Prostate gland (tissue), 2 donors: ENCODE results near the gene CCL5. TPM values are rescaled to one million over a fixed set of nuclear protein-coding genes. Genes with fewer than 3 reads are reported as not detected.

Source experiments
- DNase-seq: peaks from one replicate; pipeline ENCODE4 v3.0.0-alpha.2; 2019; ENCODE audit warnings: low spot score
- H3K27ac ChIP-seq, 2 donors: fragments of 200-600 bp; sonication (generic); 2 replicates each; pipeline ENCODE4 v1.5.1; 2017 to 2019
- H3K27me3 ChIP-seq: fragments of 200-600 bp; sonication (generic); replicated peaks from 2 replicates; pipeline ENCODE4 v1.5.1; 2019; ENCODE audit not compliant: insufficient read depth
- H3K36me3 ChIP-seq, 2 donors: fragments of 200-600 bp; sonication (generic); 1 replicate in 1 of 2; 2 replicates in 1 of 2; pipeline versions ENCODE4 v1.5.1 to v1.8.1; 2017 to 2019
- H3K4me1 ChIP-seq: fragments of 200-600 bp; sonication (generic); replicated peaks from 2 replicates; pipeline ENCODE4 v1.5.1; 2019
- H3K4me3 ChIP-seq, 2 donors: fragments of 200-600 bp; sonication (generic); 2 replicates each; pipeline ENCODE4 v1.5.1; 2017 to 2019
- H3K9me3 ChIP-seq: fragments of 200-600 bp; sonication (generic); 2 replicates; pipeline ENCODE4 v1.5.1; 2017
- CTCF ChIP-seq, 4 experiments: fragments of 200-600 bp in 2 of 4; fragments of 450-650 bp in 2 of 4; sonication (generic) in 2 of 4; IDR thresholded peaks; 1 replicate in 3 of 4; 2 replicates in 1 of 4; pipeline ENCODE4 v1.5.1; 2016 to 2019; ENCODE audit warnings: antibody characterized with exemption in 4 of 4, mild to moderate bottlenecking in 2 of 4, moderate library complexity in 2 of 4
- POLR2A ChIP-seq: fragments of 450-650 bp; IDR thresholded peaks from one replicate; pipeline ENCODE4 v1.6.1; 2016; ENCODE audit warnings: antibody characterized with exemption, mild to moderate bottlenecking
- POLR2AphosphoS5 ChIP-seq: sonication (generic); formaldehyde crosslinking; IDR thresholded peaks from one replicate; pipeline ENCODE4 v1.6.1; 2017; ENCODE audit warnings: antibody characterized with exemption
- WGBS: methylation state at CpG from one replicate; pipeline ENCODE4 v1.1.5; 2018; 5-methylcytosine and 5-hydroxymethylcytosine counted together
- intact Hi-C: fragments of 100-400 bp; cut with DNase I; formaldehyde crosslinking; loops from one replicate; pipeline ENCODE4 v1.14.2; 2022
- total RNA-seq, 2 donors: library from RNA; depleted of rRNA; stranded (reverse); fragments of >200 nt; gene quantifications; one replicate each; pipeline ENCODE4 v1.1.0, GENCODE V29; 2016

CCL5 gene
- total RNA-seq, 2 donors from 2014 or later = 1.2 to 4.5 TPM

- Histone ChIP-seq H3K9me3 (no peaks in the 10 kb centered on the region), H3K36me3 (no peaks in the 10 kb centered on the region), H3K27ac (no peak overlapping the region), H3K4me1 (no peaks in the 10 kb centered on the region), H3K27me3 (no peaks in the 10 kb centered on the region), H3K4me3 (no peak overlapping the region)
- DNase-seq = no peak
- 96% methylated on average over 3 of the region's 3 CpGs for WGBS
- intact Hi-C loops = no loop called here
- TF ChIP-seq CTCF (IDR thresholded peaks at IDR 0.05) = no peak
Measured at GRCh38 chr17:35912339-35912912, 32.3 kb upstream of the CCL5 start.

GRCh38 chr17:35909408-35909807, 29.2 kb upstream of the CCL5 start:
- Histone ChIP-seq H3K4me3 (no peak overlapping the region), H3K27ac (no peak overlapping the region), H3K4me1 (no peaks in the 10 kb centered on the region), H3K36me3 (no peaks in the 10 kb centered on the region), H3K27me3 (no peaks in the 10 kb centered on the region), H3K9me3 (no peaks in the 10 kb centered on the region)
- WGBS = 87% methylated on average over 3 of the region's 3 CpGs
- no peak for DNase-seq
- TF ChIP-seq POLR2A = no peak
- no peak for TF ChIP-seq CTCF (IDR thresholded peaks at IDR 0.05)
- no peak for TF ChIP-seq POLR2AphosphoS5
- intact Hi-C loops = no loop called here

GRCh38 chr17:35907691-35908090, 27.5 kb upstream of the CCL5 start:
- DNase-seq = no peak
- no peaks in the 10 kb centered on the region for H3K4me1 ChIP-seq
- no peaks in the 10 kb centered on the region for H3K27me3 ChIP-seq
- no peak overlapping the region for H3K4me3 ChIP-seq
- H3K27ac ChIP-seq = no peak overlapping the region
- 82% methylated on average over 5 of the region's 5 CpGs for WGBS
- TF ChIP-seq POLR2A (no peak), POLR2AphosphoS5 (no peak), CTCF (IDR thresholded peaks at IDR 0.05) (no peak)
- no peaks in the 10 kb centered on the region for H3K9me3 ChIP-seq
- H3K36me3 ChIP-seq = no peaks in the 10 kb centered on the region
- intact Hi-C loops = no loop called here

- no peaks in the 10 kb centered on the region for H3K27me3 ChIP-seq
- H3K4me3 ChIP-seq = no peak overlapping the region
- DNase-seq = no peak
- 52% methylated on average over 3 of the region's 3 CpGs for WGBS
- TF ChIP-seq CTCF (IDR thresholded peaks at IDR 0.05) = no peak
- no peak for TF ChIP-seq POLR2AphosphoS5
- TF ChIP-seq POLR2A = no peak
- no peaks in the 10 kb centered on the region for H3K36me3 ChIP-seq
- H3K4me1 ChIP-seq = no peaks in the 10 kb centered on the region
- intact Hi-C loops = no loop called here
- H3K9me3 ChIP-seq = no peaks in the 10 kb centered on the region
- H3K27ac ChIP-seq = no peak overlapping the region
Measured at GRCh38 chr17:35906926-35907637, 26.9 kb upstream of the CCL5 start.
